ENCODE measurements around the gene GUF1. TPM values are rescaled to one million over a fixed set of nuclear protein-coding genes. Genes with fewer than 3 reads are reported as not detected.

The GUF1 gene
- total RNA-seq, 2 experiments from 2014 or later: 33.6 to 40.0 TPM

- no peak for DNase-seq
- intact Hi-C loops (cut with micrococcal nuclease): no loop called here
- no peaks in the 10 kb centered on the region for H3K4me1 Mint-ChIP-seq (ENCODE audit: low read depth)
- ChIA-PET POLR2A (no interaction called here), CTCF (no interaction called here)
- no peak for ATAC-seq
- H3K4me3 Mint-ChIP-seq: no peak overlapping the region
- no peaks in the 10 kb centered on the region for H3K27me3 Mint-ChIP-seq
- H3K27ac Mint-ChIP-seq: no peak overlapping the region
- no peaks in the 10 kb centered on the region for H3K36me3 Mint-ChIP-seq (ENCODE audit: low read depth)
- TF ChIP-seq CTCF (IDR thresholded peaks at IDR 0.05): no peak
- no peaks in the 10 kb centered on the region for H3K9me3 Mint-ChIP-seq
Observed at GRCh38 chr4:44671636-44672035, 6.6 kb upstream of the GUF1 start.

- no peaks in the 10 kb centered on the region for H3K9me3 Mint-ChIP-seq
- H3K4me1 Mint-ChIP-seq (ENCODE audit: low read depth): peaks cover 8% of the 10 kb centered on the region
- H3K4me3 Mint-ChIP-seq: no peak overlapping the region
- CTCF ChIA-PET: no interaction called here
- peaks cover 4% of the 10 kb centered on the region for H3K36me3 Mint-ChIP-seq (ENCODE audit: low read depth)
- peak; percentile 21 for TF ChIP-seq CTCF (IDR thresholded peaks at IDR 0.05)
- POLR2A ChIA-PET: no interaction called here
- ATAC-seq: no peak
- no peaks in the 10 kb centered on the region for H3K27me3 Mint-ChIP-seq
- intact Hi-C loops (cut with micrococcal nuclease): no loop called here
- H3K27ac Mint-ChIP-seq: no peak overlapping the region
- no peak for DNase-seq
Observed at GRCh38 chr4:44674471-44674870, 3.7 kb upstream of the GUF1 start.

GRCh38 chr4:44675366-44675765, 2.9 kb upstream of the GUF1 start:
- Mint-ChIP-seq H3K36me3 (ENCODE audit: low read depth) (peaks cover 4% of the 10 kb centered on the region), H3K27me3 (no peaks in the 10 kb centered on the region), H3K4me3 (no peak overlapping the region), H3K4me1 (ENCODE audit: low read depth) (peaks cover 8% of the 10 kb centered on the region), H3K27ac (no peak overlapping the region), H3K9me3 (no peaks in the 10 kb centered on the region)
- ATAC-seq: no peak
- ChIA-PET CTCF (no interaction called here), POLR2A (no interaction called here)
- no peak for TF ChIP-seq CTCF (IDR thresholded peaks at IDR 0.05)
- no peak for DNase-seq
- intact Hi-C loops (cut with micrococcal nuclease): loop anchor here (5.0 kb wide), 1 partner anchor 52 kb away; the partner anchor contains the start of gene GNPDA2

GRCh38 chr4:44679060-44679459, 840 bp downstream of the GUF1 start:
- no peaks in the 10 kb centered on the region for H3K27me3 Mint-ChIP-seq
- CTCF ChIA-PET: no interaction called here
- no peak for TF ChIP-seq CTCF (IDR thresholded peaks at IDR 0.05)
- H3K4me1 Mint-ChIP-seq (ENCODE audit: low read depth): peaks cover 28% of the 10 kb centered on the region
- peak overlapping the region; percentile 92 for H3K27ac Mint-ChIP-seq
- peaks cover 21% of the 10 kb centered on the region for H3K36me3 Mint-ChIP-seq (ENCODE audit: low read depth)
- ATAC-seq (peak; percentile 3), DNase-seq (no peak)
- intact Hi-C loops (cut with micrococcal nuclease): loop anchor here (5.0 kb wide), 1 partner anchor 48 kb away; the partner anchor contains the start of gene GNPDA2
- peak overlapping the region; percentile 91 for H3K4me3 Mint-ChIP-seq
- POLR2A ChIA-PET: interaction anchor here (0.9 to 3.1 kb wide), 7 partner anchors 11 to 47 kb away, joined by 3 to 15 read pairs (median 8); partner anchors contain the start of gene GNPDA2
- no peaks in the 10 kb centered on the region for H3K9me3 Mint-ChIP-seq

- TF ChIP-seq CTCF (IDR thresholded peaks at IDR 0.05): no peak
- Mint-ChIP-seq H3K4me3 (no peak overlapping the region), H3K27me3 (no peaks in the 10 kb centered on the region), H3K27ac (peak overlapping the region; percentile 46), H3K9me3 (no peaks in the 10 kb centered on the region), H3K4me1 (ENCODE audit: low read depth) (peaks cover 38% of the 10 kb centered on the region), H3K36me3 (ENCODE audit: low read depth) (peaks cover 50% of the 10 kb centered on the region)
- ChIA-PET CTCF (interaction anchor here (1.1 kb wide), 1 partner anchor 55 kb away, joined by 3 read pairs; no protein-coding TSS in a partner anchor), POLR2A (no interaction called here)
- DNase-seq (no peak), ATAC-seq (no peak)
- intact Hi-C loops (cut with micrococcal nuclease): no loop called here
Observed at GRCh38 chr4:44684648-44685047, 6.4 kb downstream of the GUF1 start.
